ENCODE measurements around the gene MANSC1. TPM values are rescaled to one million over a fixed set of nuclear protein-coding genes. Genes with fewer than 3 reads are reported as not detected.

The MANSC1 gene
- total and polyA plus RNA-seq, 9 of the 15 experiments (the other 6 are each of a cell fraction or from before 2014, with no cell fraction given), result 0.76 to 8.6 (median 3.1) TPM

GRCh38 chr12:12356467-12356895, 6.4 kb upstream of the MANSC1 start (continued):
- TF ChIP-seq ZNF592 (IDR thresholded peaks at IDR 0.05), result 0 out of 2 replicates have a peak, but pooled peaks have one; percentile 23
- no peak for TF ChIP-seq ZNF212 (CRISPR knock-in tag; IDR thresholded peaks at IDR 0.05)
- TF ChIP-seq PML (IDR thresholded peaks at IDR 0.05; ENCODE audit: low read length), result no peak
- peak; percentile 77; the same call in 1 of the 2 replicates for TF ChIP-seq ADNP (tag; IDR thresholded peaks at IDR 0.05)
- 0 out of 2 replicates have a peak, but pooled peaks have one; percentile 5 for TF ChIP-seq TAL1 (IDR thresholded peaks at IDR 0.05)
- no peak for TF ChIP-seq CBX5 (IDR thresholded peaks at IDR 0.05; ENCODE audit: borderline replicate concordance, low read depth)
- TF ChIP-seq, protein P1, sequence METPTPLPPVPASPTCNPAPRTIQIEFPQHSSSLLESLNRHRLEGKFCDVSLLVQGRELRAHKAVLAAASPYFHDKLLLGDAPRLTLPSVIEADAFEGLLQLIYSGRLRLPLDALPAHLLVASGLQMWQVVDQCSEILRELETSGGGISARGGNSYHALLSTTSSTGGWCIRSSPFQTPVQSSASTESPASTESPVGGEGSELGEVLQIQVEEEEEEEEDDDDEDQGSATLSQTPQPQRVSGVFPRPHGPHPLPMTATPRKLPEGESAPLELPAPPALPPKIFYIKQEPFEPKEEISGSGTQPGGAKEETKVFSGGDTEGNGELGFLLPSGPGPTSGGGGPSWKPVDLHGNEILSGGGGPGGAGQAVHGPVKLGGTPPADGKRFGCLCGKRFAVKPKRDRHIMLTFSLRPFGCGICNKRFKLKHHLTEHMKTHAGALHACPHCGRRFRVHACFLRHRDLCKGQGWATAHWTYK (CRISPR knock-in tag; IDR thresholded peaks at IDR 0.05), result no peak
- no peak for TF ChIP-seq HDGF (IDR thresholded peaks at IDR 0.05)
- no peak for TF ChIP-seq ARID3B (CRISPR knock-in tag; IDR thresholded peaks at IDR 0.05; ENCODE audit: borderline replicate concordance)
- no peak for TF ChIP-seq ATF7 (IDR thresholded peaks at IDR 0.05)
- TF ChIP-seq TCF3 (CRISPR knock-in tag; IDR thresholded peaks at IDR 0.05), result 0 out of 2 replicates have a peak, but pooled peaks have one; percentile 2
- no peak for TF ChIP-seq RNF219 (CRISPR knock-in tag; IDR thresholded peaks at IDR 0.05)
- TF ChIP-seq SNRNP70 (optimal IDR thresholded peaks at IDR 0.05; ENCODE audit: low read depth, low read length), result no peak
- TF ChIP-seq SMARCB1 (IDR thresholded peaks at IDR 0.05; ENCODE audit: insufficient read length, low read depth), result no peak
- no peak for TF ChIP-seq ZNF445 (CRISPR knock-in tag; IDR thresholded peaks at IDR 0.05; ENCODE audit: low read depth)
- TF ChIP-seq ATF3 (IDR thresholded peaks at IDR 0.05), result no peak
- TF ChIP-seq ATF3 (CRISPR knock-in tag; conservative IDR thresholded peaks at IDR 0.05), result 0 out of 2 replicates have a peak, but pooled peaks have one; percentile 25
- no peak for TF ChIP-seq PCBP1 (IDR thresholded peaks at IDR 0.05; ENCODE audit: low read depth, low read length, poor library complexity, severe bottlenecking)
- TF ChIP-seq KAT2B (IDR thresholded peaks at IDR 0.05; ENCODE audit: low read depth, low read length), result no peak
- no peak for TF ChIP-seq ELF1 (tag; IDR thresholded peaks at IDR 0.05)

Data from K562 (cell line).